GM23338 (cell line): ENCODE data around the gene HRAS. TPM values are rescaled to one million over a fixed set of nuclear protein-coding genes. Genes with fewer than 3 reads are reported as not detected.

Experiments
- ATAC-seq: fragments of 200-7000 bp; cut with Tn5 transposase; 3 replicates; pipeline ENCODE4 v1.9.1; 2020
- DNase-seq: peaks from one replicate; pipeline ENCODE4 v3.0.0-alpha.2; 2015; ENCODE audit warnings: low spot score
- H2AFZ ChIP-seq: fragments of 200-600 bp; sonication (generic); 2 replicates; pipeline ENCODE4 v1.8.0; 2016; ENCODE audit warnings: antibody characterized with exemption, mild to moderate bottlenecking, moderate library complexity
- H3F3A ChIP-seq: fragments of 200-600 bp; sonication (generic); replicated peaks from 2 replicates; pipeline ENCODE4 v1.8.0; 2017; ENCODE audit warnings: antibody characterized with exemption, mixed run types, low read depth
- H3K27ac ChIP-seq: fragments of 200-600 bp; sonication (generic); 2 replicates; pipeline ENCODE4 v1.6.1; 2016; ENCODE audit warnings: low read depth
- H3K27me3 ChIP-seq: fragments of 200-600 bp; sonication (generic); 2 replicates; pipeline ENCODE4 v1.8.0; 2016; ENCODE audit warnings: mild to moderate bottlenecking, mixed run types, moderate library complexity; ENCODE audit not compliant: insufficient read depth
- H3K36me3 ChIP-seq: fragments of 200-600 bp; sonication (generic); 2 replicates; pipeline ENCODE4 v1.8.0; 2016; ENCODE audit warnings: mild to moderate bottlenecking; ENCODE audit not compliant: insufficient read depth
- H3K4me1 ChIP-seq: fragments of 200-600 bp; sonication (generic); 2 replicates; pipeline ENCODE4 v1.8.0; 2016; ENCODE audit warnings: mild to moderate bottlenecking, moderate library complexity; ENCODE audit not compliant: insufficient read depth
- H3K4me2 ChIP-seq: fragments of 200-600 bp; sonication (generic); 2 replicates; pipeline ENCODE4 v1.7.1; 2017; ENCODE audit warnings: mixed run types
- H3K4me3 ChIP-seq: fragments of 200-600 bp; sonication (generic); 2 replicates; pipeline ENCODE4 v1.6.1; 2016; ENCODE audit warnings: mixed run types
- H3K79me2 ChIP-seq: fragments of 200-600 bp; sonication (generic); replicated peaks from 2 replicates; pipeline ENCODE4 v1.8.0; 2017; ENCODE audit warnings: mild to moderate bottlenecking; ENCODE audit not compliant: insufficient read depth
- H3K9me2 ChIP-seq: fragments of 200-600 bp; sonication (generic); 2 replicates; pipeline ENCODE4 v1.8.0; 2017; ENCODE audit not compliant: insufficient read depth
- H4K20me1 ChIP-seq: fragments of 200-600 bp; sonication (generic); replicated peaks from 2 replicates; pipeline ENCODE4 v1.8.0; 2017; ENCODE audit warnings: mild to moderate bottlenecking; ENCODE audit not compliant: insufficient read depth
- H3K27ac Mint-ChIP-seq: 2 replicates; pipeline ENCODE4 v1.8.0; 2020; ENCODE audit warnings: inconsistent platforms, mild to moderate bottlenecking, moderate library complexity, mixed read lengths
- H3K27me3 Mint-ChIP-seq: 3 replicates; pipeline ENCODE4 v1.8.0; 2022; ENCODE audit warnings: low read depth, mild to moderate bottlenecking, moderate library complexity, mixed read lengths, inconsistent platforms; ENCODE audit not compliant: insufficient read depth, poor library complexity
- H3K36me3 Mint-ChIP-seq: 3 replicates; pipeline ENCODE4 v1.8.0; 2021; ENCODE audit warnings: low read depth, mild to moderate bottlenecking, inconsistent platforms, moderate library complexity, mixed read lengths
- H3K4me1 Mint-ChIP-seq: 3 replicates; pipeline ENCODE4 v1.8.0; 2020; ENCODE audit warnings: mild to moderate bottlenecking, inconsistent platforms, mixed read lengths
- H3K4me3 Mint-ChIP-seq: 3 replicates; pipeline ENCODE4 v1.8.0; 2021; ENCODE audit warnings: moderate library complexity, mild to moderate bottlenecking, inconsistent platforms, mixed read lengths
- H3K9me3 Mint-ChIP-seq: 3 replicates; pipeline ENCODE4 v1.8.0; 2020; ENCODE audit warnings: moderate library complexity, mild to moderate bottlenecking, inconsistent platforms, mixed read lengths
- CREB1 ChIP-seq: fragments of 250-450 bp; sonication (Bioruptor Pico); IDR thresholded peaks from 2 replicates; pipeline ENCODE4 v1.5.0; 2020; ENCODE audit warnings: low read depth, mild to moderate bottlenecking, moderate library complexity
- EZH2 ChIP-seq: fragments of 200-600 bp; sonication (generic); IDR thresholded peaks from one replicate; pipeline ENCODE4 v1.8.0; 2017; ENCODE audit warnings: antibody characterized with exemption, mild to moderate bottlenecking, low read depth; ENCODE audit not compliant: unreplicated experiment
- EZH2phosphoT487 ChIP-seq: fragments of 200-600 bp; sonication (generic); IDR thresholded peaks from one replicate; pipeline ENCODE4 v1.8.1; 2018; ENCODE audit warnings: antibody characterized with exemption; ENCODE audit not compliant: unreplicated experiment
- JUNB ChIP-seq: IDR thresholded peaks from one replicate; pipeline ENCODE4 v1.6.1; 2016; ENCODE audit warnings: antibody characterized with exemption; ENCODE audit not compliant: unreplicated experiment
- NANOG ChIP-seq: IDR thresholded peaks from 2 replicates; pipeline ENCODE4 v1.6.1; 2016; ENCODE audit warnings: antibody characterized with exemption, borderline replicate concordance
- POLR2AphosphoS5 ChIP-seq: IDR thresholded peaks from 2 replicates; pipeline ENCODE4 v1.6.1; 2016; ENCODE audit warnings: antibody characterized with exemption, low read depth
- STAT1 ChIP-seq: IDR thresholded peaks from one replicate; pipeline ENCODE4 v1.6.1; 2016; ENCODE audit warnings: antibody characterized with exemption; ENCODE audit not compliant: unreplicated experiment
- ZNF114 ChIP-seq: fragments of 250-450 bp; sonication (Bioruptor Pico); IDR thresholded peaks from 2 replicates; pipeline ENCODE4 v1.5.0; 2020; ENCODE audit warnings: mild to moderate bottlenecking, moderate library complexity
- ZNF331 ChIP-seq: fragments of 250-450 bp; sonication (Bioruptor Pico); IDR thresholded peaks from 2 replicates; pipeline ENCODE4 v1.5.0; 2020; ENCODE audit warnings: low read depth, mild to moderate bottlenecking, moderate library complexity
- polyA plus RNA-seq: library from polyadenylated mRNA; unstranded; fragments of >200 nt; fragmentation: Nextera tagmentation; extraction: Ambion mirVana; gene quantifications from 2 replicates; pipeline ENCODE4 v1.2.1, GENCODE V29; 2016
- total RNA-seq: library from RNA; depleted of rRNA; stranded (reverse); fragments of >200 nt; shearing (Covaris generic); gene quantifications from 2 replicates; pipeline ENCODE4 v1.2.3, GENCODE V29; 2014
- TF ChIP-seq, protein P1 (sequence below): fragments of 250-450 bp; sonication (Bioruptor Pico); IDR thresholded peaks from 2 replicates; pipeline ENCODE4 v1.5.0; 2020; ENCODE audit warnings: mild to moderate bottlenecking, moderate library complexity
- TF ChIP-seq, protein P2 (sequence below): IDR thresholded peaks from one replicate; pipeline ENCODE4 v1.6.1; 2018; ENCODE audit warnings: antibody characterized with exemption; ENCODE audit not compliant: unreplicated experiment
- TF ChIP-seq, protein P3 (sequence below): IDR thresholded peaks from 2 replicates; pipeline ENCODE4 v1.6.1; 2016; ENCODE audit warnings: antibody characterized with exemption
- TF ChIP-seq, protein P4 (sequence below), 2 experiments: fragments of 200-600 bp in 1 of 2; sonication (generic) in 1 of 2; conservative IDR thresholded peaks; 2 replicates each; pipeline versions ENCODE4 v1.5.1 to v1.6.1; 2016 to 2017; ENCODE audit warnings: antibody characterized with exemption in 2 of 2, low read depth in 2 of 2, mild to moderate bottlenecking in 2 of 2, moderate library complexity in 1 of 2

The HRAS gene
- total and polyA plus RNA-seq, 2 experiments from 2014 or later: 37.9 to 48.7 TPM

- DNase-seq (peak; percentile 57), ATAC-seq (peak; percentile 13)
- H3K27ac Mint-ChIP-seq: no peak overlapping the region
- Histone ChIP-seq H3K9me2 (no peaks in the 10 kb centered on the region), H4K20me1 (peaks cover 7% of the 10 kb centered on the region; the same call in 1 of the 2 replicates), H3K36me3 (no peaks in the 10 kb centered on the region), H3K4me1 (peaks cover 9% of the 10 kb centered on the region; the same call in 1 of the 2 replicates), H3K79me2 (peaks cover 11% of the 10 kb centered on the region), H2AFZ (peak overlapping the region; percentile 63; the same call in 1 of the 2 replicates), H3F3A (peaks cover 19% of the 10 kb centered on the region), H3K27me3 (peaks cover 11% of the 10 kb centered on the region; the same call in 1 of the 2 replicates), H3K4me3 (peak overlapping the region; percentile 97), H3K27ac (no peak overlapping the region), H3K4me2 (peak overlapping the region; percentile 99)
- H3K36me3 Mint-ChIP-seq: peaks cover 6% of the 10 kb centered on the region
- TF ChIP-seq, protein P1, sequence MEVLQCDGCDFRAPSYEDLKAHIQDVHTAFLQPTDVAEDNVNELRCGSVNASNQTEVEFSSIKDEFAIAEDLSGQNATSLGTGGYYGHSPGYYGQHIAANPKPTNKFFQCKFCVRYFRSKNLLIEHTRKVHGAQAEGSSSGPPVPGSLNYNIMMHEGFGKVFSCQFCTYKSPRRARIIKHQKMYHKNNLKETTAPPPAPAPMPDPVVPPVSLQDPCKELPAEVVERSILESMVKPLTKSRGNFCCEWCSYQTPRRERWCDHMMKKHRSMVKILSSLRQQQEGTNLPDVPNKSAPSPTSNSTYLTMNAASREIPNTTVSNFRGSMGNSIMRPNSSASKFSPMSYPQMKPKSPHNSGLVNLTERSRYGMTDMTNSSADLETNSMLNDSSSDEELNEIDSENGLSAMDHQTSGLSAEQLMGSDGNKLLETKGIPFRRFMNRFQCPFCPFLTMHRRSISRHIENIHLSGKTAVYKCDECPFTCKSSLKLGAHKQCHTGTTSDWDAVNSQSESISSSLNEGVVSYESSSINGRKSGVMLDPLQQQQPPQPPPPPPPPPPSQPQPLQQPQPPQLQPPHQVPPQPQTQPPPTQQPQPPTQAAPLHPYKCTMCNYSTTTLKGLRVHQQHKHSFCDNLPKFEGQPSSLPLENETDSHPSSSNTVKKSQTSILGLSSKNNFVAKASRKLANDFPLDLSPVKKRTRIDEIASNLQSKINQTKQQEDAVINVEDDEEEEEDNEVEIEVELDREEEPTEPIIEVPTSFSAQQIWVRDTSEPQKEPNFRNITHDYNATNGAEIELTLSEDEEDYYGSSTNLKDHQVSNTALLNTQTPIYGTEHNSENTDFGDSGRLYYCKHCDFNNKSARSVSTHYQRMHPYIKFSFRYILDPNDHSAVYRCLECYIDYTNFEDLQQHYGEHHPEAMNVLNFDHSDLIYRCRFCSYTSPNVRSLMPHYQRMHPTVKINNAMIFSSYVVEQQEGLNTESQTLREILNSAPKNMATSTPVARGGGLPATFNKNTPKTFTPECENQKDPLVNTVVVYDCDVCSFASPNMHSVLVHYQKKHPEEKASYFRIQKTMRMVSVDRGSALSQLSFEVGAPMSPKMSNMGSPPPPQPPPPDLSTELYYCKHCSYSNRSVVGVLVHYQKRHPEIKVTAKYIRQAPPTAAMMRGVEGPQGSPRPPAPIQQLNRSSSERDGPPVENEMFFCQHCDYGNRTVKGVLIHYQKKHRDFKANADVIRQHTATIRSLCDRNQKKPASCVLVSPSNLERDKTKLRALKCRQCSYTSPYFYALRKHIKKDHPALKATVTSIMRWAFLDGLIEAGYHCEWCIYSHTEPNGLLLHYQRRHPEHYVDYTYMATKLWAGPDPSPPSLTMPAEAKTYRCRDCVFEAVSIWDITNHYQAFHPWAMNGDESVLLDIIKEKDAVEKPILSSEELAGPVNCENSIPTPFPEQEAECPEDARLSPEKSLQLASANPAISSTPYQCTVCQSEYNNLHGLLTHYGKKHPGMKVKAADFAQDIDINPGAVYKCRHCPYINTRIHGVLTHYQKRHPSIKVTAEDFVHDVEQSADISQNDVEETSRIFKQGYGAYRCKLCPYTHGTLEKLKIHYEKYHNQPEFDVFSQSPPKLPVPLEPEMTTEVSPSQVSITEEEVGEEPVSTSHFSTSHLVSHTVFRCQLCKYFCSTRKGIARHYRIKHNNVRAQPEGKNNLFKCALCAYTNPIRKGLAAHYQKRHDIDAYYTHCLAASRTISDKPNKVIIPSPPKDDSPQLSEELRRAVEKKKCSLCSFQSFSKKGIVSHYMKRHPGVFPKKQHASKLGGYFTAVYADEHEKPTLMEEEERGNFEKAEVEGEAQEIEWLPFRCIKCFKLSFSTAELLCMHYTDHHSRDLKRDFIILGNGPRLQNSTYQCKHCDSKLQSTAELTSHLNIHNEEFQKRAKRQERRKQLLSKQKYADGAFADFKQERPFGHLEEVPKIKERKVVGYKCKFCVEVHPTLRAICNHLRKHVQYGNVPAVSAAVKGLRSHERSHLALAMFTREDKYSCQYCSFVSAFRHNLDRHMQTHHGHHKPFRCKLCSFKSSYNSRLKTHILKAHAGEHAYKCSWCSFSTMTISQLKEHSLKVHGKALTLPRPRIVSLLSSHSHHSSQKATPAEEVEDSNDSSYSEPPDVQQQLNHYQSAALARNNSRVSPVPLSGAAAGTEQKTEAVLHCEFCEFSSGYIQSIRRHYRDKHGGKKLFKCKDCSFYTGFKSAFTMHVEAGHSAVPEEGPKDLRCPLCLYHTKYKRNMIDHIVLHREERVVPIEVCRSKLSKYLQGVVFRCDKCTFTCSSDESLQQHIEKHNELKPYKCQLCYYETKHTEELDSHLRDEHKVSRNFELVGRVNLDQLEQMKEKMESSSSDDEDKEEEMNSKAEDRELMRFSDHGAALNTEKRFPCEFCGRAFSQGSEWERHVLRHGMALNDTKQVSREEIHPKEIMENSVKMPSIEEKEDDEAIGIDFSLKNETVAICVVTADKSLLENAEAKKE (CRISPR knock-in tag): no peak
- TF ChIP-seq, protein P2, sequence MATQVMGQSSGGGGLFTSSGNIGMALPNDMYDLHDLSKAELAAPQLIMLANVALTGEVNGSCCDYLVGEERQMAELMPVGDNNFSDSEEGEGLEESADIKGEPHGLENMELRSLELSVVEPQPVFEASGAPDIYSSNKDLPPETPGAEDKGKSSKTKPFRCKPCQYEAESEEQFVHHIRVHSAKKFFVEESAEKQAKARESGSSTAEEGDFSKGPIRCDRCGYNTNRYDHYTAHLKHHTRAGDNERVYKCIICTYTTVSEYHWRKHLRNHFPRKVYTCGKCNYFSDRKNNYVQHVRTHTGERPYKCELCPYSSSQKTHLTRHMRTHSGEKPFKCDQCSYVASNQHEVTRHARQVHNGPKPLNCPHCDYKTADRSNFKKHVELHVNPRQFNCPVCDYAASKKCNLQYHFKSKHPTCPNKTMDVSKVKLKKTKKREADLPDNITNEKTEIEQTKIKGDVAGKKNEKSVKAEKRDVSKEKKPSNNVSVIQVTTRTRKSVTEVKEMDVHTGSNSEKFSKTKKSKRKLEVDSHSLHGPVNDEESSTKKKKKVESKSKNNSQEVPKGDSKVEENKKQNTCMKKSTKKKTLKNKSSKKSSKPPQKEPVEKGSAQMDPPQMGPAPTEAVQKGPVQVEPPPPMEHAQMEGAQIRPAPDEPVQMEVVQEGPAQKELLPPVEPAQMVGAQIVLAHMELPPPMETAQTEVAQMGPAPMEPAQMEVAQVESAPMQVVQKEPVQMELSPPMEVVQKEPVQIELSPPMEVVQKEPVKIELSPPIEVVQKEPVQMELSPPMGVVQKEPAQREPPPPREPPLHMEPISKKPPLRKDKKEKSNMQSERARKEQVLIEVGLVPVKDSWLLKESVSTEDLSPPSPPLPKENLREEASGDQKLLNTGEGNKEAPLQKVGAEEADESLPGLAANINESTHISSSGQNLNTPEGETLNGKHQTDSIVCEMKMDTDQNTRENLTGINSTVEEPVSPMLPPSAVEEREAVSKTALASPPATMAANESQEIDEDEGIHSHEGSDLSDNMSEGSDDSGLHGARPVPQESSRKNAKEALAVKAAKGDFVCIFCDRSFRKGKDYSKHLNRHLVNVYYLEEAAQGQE: no peak
- no peak for TF ChIP-seq EZH2
- TF ChIP-seq NANOG: no peak
- TF ChIP-seq CREB1 (CRISPR knock-in tag): no peak
- TF ChIP-seq EZH2phosphoT487: no peak
- TF ChIP-seq JUNB: no peak
- TF ChIP-seq POLR2AphosphoS5: no peak
- TF ChIP-seq ZNF114 (CRISPR knock-in tag): no peak
- no peak for TF ChIP-seq ZNF331
- no peak for TF ChIP-seq STAT1
- TF ChIP-seq, protein P3, sequence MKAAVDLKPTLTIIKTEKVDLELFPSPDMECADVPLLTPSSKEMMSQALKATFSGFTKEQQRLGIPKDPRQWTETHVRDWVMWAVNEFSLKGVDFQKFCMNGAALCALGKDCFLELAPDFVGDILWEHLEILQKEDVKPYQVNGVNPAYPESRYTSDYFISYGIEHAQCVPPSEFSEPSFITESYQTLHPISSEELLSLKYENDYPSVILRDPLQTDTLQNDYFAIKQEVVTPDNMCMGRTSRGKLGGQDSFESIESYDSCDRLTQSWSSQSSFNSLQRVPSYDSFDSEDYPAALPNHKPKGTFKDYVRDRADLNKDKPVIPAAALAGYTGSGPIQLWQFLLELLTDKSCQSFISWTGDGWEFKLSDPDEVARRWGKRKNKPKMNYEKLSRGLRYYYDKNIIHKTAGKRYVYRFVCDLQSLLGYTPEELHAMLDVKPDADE: no peak
- TF ChIP-seq, protein P4, sequence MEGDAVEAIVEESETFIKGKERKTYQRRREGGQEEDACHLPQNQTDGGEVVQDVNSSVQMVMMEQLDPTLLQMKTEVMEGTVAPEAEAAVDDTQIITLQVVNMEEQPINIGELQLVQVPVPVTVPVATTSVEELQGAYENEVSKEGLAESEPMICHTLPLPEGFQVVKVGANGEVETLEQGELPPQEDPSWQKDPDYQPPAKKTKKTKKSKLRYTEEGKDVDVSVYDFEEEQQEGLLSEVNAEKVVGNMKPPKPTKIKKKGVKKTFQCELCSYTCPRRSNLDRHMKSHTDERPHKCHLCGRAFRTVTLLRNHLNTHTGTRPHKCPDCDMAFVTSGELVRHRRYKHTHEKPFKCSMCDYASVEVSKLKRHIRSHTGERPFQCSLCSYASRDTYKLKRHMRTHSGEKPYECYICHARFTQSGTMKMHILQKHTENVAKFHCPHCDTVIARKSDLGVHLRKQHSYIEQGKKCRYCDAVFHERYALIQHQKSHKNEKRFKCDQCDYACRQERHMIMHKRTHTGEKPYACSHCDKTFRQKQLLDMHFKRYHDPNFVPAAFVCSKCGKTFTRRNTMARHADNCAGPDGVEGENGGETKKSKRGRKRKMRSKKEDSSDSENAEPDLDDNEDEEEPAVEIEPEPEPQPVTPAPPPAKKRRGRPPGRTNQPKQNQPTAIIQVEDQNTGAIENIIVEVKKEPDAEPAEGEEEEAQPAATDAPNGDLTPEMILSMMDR (conservative IDR thresholded peaks at IDR 0.05; ENCODE audit: low read depth in 2 of 2): no peak
- peak overlapping the region; percentile 97 for H3K4me3 Mint-ChIP-seq
- H3K9me3 Mint-ChIP-seq: no peaks in the 10 kb centered on the region
- peaks cover 13% of the 10 kb centered on the region for H3K4me1 Mint-ChIP-seq
- peaks cover 19% of the 10 kb centered on the region for H3K27me3 Mint-ChIP-seq
Measured at GRCh38 chr11:504053-504993, 31.1 kb downstream of the HRAS start.
